GM18873 (cell line): ENCODE measurements around the gene TIAM1.
"Not testable (repeated sequence)": the region's sequence is repeated elsewhere in the genome, so short reads cannot be mapped to it uniquely, and the experiment has no call there.

Experiments used
- ATAC-seq: cut with Tn5 transposase; IDR thresholded peaks from one replicate; pipeline ENCODE4 v1.9.1; 2021; ENCODE audit warnings: mild to moderate bottlenecking, moderate library complexity, moderate number of reproducible peaks; ENCODE audit not compliant: unreplicated experiment, low FRiP score

The TIAM1 gene

DNA sequence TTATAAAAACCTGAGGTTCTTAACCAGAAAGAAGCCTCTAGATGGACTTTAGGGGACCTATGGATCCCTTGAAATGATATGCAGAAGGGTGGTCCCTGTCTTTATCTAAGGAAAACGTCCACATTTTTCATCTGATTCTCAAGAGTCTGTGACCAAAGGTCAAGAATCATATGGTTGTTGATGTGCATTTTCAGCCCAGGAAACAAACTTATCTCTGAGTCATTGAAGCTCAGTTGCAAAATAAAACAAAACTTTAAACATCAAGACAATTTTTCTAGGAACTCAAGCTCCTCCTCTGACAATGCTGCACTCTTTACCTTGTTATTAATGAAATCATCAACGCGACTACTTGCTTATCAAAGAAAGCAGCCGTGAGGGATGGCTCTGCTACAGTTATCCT, 83.3 kb downstream of the TIAM1 start:
- ATAC-seq = no peak

GRCh38 chr21:31258073-31258472, 86.0 kb downstream of the TIAM1 start:
- ATAC-seq = no peak

GRCh38 chr21:31257265-31257664, 86.8 kb downstream of the TIAM1 start:
- ATAC-seq = no peak

DNA sequence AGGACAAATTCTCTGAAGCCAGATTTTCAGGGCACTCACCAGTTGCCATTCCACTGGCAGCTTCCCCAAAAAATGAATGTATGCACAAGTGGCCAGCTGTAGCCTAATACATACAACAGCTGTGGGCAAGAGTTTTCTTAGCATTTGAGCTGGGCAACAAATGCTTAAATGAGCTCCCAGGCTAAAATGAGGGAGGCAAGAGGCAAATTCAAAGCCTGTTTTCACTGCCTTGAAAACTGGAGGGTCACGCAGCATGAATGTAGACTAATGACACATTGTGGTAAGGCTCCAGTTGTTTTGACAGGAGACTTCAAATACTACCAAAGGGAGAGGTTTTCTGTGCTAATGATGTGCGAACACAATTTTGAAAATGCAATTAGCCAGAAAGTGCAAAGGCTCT, 88.2 kb downstream of the TIAM1 start:
- no peak for ATAC-seq

DNA sequence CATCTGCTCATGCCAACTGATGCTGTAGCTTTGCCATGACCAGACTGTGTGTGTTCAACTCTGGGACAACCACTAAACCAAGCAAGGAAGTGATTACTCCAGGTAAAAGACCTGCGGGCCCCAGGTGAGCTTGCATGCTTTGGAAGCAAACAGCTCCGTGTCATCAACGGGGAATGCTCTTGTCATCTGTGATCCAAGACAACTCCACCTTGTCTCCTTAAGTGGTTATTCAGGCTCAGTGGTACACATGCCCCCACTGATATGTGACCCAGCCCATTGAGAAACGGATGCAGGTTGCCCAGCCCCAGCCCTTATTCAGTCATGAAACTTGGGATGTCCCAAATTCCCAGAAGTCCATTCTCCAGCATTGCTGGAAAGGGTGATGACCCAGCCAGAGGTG, 89.0 kb downstream of the TIAM1 start:
- ATAC-seq = no peak

DNA sequence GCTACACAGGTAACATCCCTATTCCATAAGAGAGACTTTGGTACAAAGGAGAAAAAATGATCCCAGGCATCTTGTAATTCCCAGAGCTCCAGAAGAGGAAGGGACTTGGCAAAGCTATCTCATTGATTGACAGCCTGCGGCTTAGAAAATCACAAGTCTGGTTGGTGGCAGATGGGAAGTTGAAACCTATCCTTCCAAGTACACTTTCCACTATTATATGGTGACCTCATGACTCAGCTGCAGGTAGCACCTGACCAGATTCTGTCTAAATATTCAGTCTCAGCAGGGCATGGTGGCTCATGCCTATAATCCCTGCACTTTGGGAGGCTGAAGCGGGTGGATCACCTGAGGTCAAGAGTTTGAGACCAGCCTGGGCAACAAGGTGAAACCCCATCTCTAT, 89.9 kb downstream of the TIAM1 start:
- ATAC-seq = no peak

DNA sequence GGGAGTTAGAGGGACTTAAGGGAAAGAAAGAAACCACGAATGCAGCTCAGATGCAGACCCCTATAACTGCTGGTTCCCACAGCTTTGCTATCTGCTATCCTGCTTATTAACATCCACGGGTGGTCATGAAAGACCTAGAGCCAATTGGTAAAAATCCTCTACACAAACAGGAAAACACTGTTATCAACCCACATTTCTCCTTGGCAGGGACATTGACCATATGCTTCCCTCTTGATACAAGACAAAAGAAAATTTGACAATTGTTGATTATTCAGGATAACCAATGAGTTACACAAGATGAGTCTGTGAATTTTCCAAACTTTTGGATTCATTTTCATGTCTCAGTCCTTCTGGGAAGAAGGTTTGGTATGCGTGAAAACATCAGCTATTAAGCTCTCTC, 90.4 kb downstream of the TIAM1 start:
- ATAC-seq = no peak

- no peak for ATAC-seq
Measured at GRCh38 chr21:31252611-31253010, 91.5 kb downstream of the TIAM1 start.

DNA sequence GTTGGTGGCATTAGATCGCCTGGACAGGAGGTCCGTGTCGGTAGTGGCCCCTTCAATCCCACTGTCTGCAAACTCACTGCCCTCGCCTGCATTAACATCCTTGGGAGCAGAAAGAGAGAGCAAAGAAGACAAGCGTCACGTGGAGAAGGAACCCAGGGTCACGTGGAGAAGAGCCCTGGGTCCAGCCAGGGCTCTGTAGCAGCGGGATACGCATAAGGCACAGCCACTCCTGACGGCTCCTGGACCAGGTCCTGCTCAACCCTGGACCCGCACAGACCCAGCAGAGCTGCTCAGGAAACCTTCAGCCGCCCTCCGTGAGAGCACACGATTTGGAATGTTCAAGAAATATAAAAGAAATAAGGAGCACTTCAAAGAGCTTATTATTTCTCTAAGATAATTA, 92.0 kb downstream of the TIAM1 start:
- no peak for ATAC-seq

- no peak for ATAC-seq
Measured at GRCh38 chr21:31251686-31252085, 92.4 kb downstream of the TIAM1 start.

- no peak for ATAC-seq
Measured at GRCh38 chr21:31248598-31248997, 95.5 kb downstream of the TIAM1 start.

DNA sequence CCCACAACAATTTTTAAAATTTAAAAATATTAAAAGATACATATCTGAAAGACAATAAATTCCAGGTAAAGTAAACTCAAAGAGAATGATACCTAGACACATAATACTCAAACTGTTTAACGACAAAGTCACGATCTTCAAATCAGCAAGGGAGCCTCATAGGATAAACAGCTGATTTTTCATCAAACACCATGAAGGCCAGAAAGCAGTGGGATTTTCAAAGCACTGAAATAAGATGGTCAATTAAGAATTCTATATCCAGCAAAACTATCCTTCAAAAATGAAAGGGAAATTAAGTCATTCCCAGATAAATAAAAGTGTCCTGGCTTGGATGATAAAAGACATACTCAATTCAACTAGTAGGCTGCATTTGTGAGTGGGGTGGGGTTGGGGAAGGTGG, 100.5 kb downstream of the TIAM1 start:
- ATAC-seq = no peak

GRCh38 chr21:31236528-31236927, 107.5 kb downstream of the TIAM1 start:
- no peak for ATAC-seq

DNA sequence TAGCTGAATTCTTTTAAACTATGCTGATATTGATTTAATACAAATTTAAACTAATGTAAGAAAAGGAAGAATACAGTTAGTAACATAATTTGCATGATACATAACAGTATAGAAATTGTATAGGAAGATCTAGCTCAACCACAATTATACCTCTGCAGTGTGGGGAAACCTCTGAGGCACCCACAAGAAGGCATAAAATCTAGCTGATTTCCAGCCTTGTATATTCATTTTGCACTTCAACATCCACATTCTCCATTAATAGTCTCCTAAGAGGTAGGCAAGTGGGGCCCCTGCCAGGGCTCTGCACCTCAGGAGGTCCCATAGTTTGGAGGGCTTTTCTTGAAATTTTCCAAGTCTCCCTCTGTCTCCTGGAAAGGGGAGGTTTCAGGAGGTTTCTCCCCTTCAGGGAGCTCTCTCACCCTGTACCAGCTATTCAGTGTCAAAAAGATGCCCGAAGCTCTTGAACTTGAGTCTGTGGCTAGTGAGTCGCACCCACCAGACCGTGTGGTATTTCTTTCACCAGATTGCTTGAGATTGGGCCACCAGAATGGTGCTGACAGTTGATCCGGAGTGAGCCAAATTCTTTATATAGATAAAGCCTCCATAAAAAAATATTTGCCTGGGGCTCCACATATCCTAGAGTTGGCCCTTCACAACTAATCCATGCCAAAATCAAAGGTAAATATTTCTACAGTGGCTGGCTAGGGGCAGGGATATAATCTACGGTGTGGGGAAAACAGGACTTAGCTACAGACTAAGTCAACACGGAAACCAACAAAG, 108.2 kb downstream of the TIAM1 start:
- no peak for ATAC-seq

DNA sequence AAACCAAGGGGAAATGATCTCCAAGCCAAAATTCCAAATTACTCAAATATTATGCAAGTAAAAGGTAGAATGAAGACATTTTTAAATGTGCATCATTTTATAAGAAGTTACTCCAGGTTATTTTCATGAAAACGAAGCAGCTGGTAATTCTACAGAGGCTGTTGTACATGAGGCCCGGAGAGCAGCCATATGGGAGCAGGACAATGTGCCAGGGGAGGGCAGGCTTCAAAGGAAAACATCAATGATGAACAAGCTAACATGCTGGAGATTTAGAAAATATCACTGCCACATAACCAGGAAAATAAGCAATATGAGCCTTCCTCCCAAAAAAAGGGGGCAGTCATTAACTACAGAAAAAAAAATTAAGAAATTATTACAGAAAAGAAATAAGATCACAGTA, 109.1 kb downstream of the TIAM1 start:
- no peak for ATAC-seq

DNA sequence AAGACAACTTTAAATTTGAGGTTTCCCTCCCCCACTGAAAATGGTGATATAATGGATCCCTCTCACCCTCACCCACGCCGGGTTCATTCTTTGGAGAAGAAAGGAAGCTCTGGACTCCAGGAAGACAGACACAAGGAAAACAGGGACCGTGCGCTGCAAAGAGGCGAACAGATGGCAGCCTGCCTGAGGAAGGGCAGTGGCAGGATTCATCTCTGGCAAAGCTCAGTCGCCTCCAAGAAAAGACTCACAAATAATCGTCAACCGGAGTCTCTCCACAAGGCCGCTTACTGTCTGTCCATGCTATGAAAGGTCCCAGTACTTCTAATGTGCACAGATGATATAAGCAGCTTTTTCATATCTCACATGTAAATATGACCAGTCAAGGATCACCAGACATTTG, 110.3 kb downstream of the TIAM1 start:
- no peak for ATAC-seq

DNA sequence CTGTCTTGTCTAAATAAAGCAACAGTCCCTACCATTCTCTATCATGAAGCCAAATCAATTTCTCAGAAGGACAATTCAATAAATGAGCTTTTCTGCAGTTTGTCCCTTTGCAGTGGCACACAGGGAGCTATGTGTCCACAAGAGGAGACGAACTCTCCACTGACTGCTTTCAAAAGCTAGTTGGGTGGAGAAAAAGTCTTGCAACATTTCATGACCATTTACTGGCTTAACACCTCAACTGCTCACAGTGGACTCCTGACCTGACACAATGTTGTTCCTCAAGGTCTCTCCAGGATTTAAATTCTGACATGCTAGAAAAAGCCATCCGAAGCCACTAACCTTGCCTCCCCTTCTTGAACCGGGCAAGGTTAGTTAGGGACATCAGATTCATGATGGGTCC, 111.7 kb downstream of the TIAM1 start:
- no peak for ATAC-seq

GRCh38 chr21:31230937-31231336, 113.1 kb downstream of the TIAM1 start:
- no peak for ATAC-seq

- ATAC-seq = not testable (repeated sequence)
Measured at GRCh38 chr21:31228723-31229122, 115.3 kb downstream of the TIAM1 start.

GRCh38 chr21:31225713-31226112, 118.3 kb downstream of the TIAM1 start:
- ATAC-seq = no peak

DNA sequence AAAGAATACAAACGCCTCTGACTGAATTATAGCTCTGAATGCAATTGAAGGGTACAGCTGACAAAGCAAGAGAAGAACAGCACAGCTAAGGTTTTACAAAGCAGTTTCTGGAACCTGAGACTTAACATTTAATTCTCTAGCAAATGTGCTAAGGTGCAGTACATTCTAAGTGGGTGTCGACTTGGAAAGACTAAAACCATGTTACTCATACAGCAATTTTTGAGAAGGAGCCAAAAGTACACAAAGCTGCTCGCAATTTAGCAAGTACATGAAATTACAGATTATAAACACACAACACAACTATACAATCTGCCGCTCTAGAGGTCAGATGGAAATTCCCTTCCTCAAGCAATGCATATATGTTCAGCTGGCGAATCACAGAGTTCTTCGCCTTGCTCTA, 121.9 kb downstream of the TIAM1 start:
- ATAC-seq = no peak

- ATAC-seq = no peak
Measured at GRCh38 chr21:31221043-31221442, 123.0 kb downstream of the TIAM1 start.

DNA sequence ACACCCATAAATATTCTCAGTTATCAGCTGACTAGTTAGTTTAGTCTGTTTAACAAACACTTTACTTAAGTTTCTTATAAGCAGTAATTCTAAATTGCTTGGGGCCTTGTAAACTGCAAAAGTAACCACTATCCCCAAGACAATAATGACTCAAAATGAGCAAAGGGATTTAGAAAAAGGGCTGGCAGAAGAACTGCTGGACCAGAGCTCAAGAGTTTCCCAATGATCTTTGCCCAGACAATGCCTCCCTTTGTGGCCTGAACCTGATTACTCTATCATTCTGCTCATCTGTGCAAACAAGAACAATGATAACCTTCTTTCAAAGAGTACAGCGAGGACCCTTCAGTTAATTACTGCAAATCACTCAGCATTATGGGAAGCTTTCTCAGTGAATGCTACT, 123.5 kb downstream of the TIAM1 start:
- ATAC-seq = no peak
